GM18498 (cell line): Measurements from ENCODE around the gene ADORA1.

Experiments
- ATAC-seq: cut with Tn5 transposase; IDR thresholded peaks from one replicate; pipeline ENCODE4 v1.9.1; 2021; ENCODE audit warnings: mild to moderate bottlenecking, moderate library complexity; ENCODE audit not compliant: unreplicated experiment

Gene ADORA1

GRCh38 chr1:203182387-203182953 is 54.9 kb downstream of the ADORA1 start:
- no peak for ATAC-seq

DNA sequence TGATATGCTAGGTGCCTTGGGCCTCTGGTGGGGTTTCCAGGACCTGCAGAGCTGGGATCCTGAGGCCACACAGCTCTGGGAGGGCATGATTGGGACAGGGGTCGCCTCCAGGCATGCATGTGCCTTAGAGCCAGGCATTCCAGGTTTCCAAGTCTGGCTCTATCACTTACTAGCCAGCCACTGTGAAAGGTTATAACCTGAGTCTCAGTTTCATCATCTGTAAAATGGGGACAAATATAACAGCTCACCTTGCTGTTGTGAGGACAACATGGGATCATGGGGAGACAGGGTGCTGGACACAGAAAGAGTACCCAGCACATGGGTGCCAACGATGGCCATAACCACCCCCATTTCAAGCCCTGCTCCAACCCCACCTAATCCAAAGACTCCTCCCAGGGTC is 56.3 kb downstream of the ADORA1 start:
- no peak for ATAC-seq

DNA sequence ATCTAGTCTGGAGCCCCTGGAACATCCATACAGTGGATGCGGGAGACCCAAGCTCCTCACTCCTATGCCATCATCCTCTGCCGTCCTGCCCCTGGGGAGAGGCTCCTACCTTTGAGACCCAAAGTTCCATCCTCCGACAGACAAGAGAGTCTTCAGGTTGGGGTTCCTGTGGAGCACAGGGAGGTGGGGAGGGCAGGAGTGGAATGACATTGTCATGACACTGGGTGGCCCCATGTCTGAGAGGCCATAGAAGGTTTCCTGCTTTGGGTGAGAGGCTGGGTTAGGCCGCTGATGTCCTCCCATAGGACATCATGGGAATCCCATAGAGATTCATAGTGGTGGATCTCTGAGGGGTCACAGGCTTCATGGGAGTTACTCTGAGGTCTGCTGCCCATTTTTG is 56.9 kb downstream of the ADORA1 start:
- ATAC-seq: no peak

DNA sequence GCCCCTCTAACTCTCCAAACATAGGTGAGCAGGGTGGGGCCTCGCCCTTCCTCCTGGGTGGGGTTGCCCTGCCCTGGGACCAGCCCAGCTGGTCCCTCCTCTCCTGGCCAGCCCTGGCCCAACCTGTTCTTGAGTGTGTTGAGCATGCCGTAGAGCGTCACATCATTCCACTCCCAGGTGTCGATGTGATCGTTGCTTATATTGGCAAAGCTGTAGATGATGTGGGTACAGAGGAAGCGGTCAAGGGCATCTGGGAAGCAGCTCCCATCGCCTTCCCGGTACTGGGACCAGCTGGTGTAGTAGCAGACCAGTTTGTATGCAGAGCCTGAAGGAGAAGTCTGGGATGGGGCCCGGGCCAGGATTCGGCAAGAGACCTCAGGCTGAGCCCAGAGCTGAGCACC is 57.5 kb downstream of the ADORA1 start:
- ATAC-seq: no peak

DNA sequence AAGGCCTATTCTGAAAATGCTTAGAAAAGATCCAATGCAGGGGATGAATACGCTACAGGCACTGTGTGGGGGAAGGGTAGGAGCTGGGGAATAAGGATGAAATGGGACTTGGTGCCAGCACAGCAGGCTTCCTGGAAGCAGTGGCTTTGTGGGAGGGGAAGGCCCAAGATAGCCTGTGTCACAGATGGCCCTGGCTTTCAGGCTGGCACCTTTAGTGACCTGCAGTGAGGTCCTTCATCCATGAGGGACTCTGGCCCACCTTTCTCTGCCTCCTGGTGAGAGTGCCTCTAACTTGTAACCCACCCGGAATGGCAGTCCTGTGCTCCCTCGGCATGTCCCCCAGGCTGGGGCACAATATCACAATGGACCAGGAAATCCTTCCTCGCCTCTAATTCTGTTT is 58.1 kb downstream of the ADORA1 start:
- no peak for ATAC-seq

DNA sequence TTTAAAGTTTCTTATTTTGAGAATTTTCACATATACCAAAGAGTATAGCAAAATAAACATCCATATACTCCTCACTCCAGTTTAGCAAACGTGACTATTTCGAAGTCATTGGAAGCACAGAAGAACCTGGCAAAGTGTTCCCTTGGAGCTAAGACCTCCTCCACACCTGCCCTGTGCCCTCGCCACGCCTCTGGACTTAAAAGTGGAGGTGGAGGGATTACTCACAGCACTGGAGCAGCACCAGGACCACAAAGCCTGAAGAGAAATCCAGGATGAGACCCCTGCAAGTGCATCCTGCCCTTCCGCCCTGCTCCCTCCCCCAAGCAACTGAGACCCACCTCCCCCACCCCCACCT is 58.5 kb downstream of the ADORA1 start:
- no peak for ATAC-seq

- ATAC-seq: no peak
Observed at GRCh38 chr1:203186446-203187303, 59.1 kb downstream of the ADORA1 start, which contains the start of gene CHI3L1. CHI3L1 (minus strand) TSS chr1:203186704; CDS start chr1:203186623, 81 bp downstream.

DNA sequence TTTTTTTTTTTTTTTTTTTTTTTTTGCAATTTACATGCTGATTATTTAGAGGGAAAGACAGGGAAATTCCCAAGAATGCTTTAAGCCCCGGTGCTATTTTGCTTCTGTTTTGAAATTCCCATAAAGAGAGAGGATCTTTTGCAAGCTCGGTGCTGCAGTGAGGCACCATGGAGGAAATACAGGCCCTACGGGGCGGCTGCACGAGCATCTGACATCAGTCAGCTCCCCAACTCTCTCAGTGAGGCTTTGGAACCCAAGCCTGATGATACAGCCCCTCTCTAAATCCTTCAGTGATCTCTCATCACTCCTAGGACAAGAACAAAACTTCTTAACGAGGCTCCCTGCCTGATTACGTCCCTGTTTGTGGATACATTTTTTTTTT is 59.8 kb downstream of the ADORA1 start:
- ATAC-seq: no peak

DNA sequence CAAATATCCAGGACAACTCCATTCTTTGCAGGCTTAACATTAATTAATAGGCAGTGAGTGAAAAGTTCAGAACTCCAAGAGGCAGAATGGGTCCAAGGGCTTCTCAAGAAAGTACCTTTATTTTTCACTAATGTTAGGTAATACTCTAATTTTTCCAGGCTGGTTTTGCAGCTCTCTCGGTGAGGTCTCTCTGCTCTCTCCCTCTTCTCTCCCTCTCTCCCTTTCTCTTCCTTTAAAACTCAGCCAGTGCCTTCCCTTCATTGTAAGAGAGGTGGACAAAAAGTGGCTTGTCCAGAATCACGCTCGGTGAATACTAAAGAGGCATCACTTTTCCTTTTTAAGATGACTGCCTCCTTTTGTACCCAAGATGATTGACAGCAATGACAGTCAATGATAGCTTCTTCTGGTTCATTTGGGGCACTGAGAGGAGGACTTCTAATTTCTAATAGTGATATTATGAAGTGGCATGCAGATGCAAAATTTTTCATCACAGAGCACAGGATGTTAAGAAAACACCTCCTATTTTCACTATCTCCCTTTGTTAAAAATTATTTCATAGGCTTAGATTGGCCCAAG is 60.3 kb downstream of the ADORA1 start:
- ATAC-seq: no peak

GRCh38 chr1:203188686-203189232 is 61.2 kb downstream of the ADORA1 start:
- ATAC-seq: no peak

- no peak for ATAC-seq
Observed at GRCh38 chr1:203189951-203190352, 62.4 kb downstream of the ADORA1 start.

- no peak for ATAC-seq
Observed at GRCh38 chr1:203190949-203191348, 63.4 kb downstream of the ADORA1 start.

DNA sequence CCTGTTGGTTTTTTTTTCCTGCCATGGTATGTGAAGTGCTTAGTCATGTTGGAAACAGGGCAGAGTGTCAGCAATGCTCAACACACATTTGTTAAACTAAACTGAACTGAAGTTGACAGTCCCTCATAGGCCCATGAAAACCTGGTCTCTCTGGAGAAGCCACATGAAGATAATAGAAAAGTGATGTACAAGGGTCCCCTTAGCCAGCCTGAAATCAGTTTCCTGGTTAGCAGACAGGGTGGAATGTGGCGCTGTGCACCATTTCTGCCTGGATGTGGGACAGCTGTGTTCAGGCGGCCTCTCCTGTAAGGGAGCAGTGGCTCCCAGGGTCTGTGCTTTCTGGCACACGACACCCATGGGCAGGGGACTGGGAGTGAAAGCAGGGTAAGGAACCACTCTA is 68.8 kb downstream of the ADORA1 start:
- ATAC-seq: no peak

- ATAC-seq: no peak
Observed at GRCh38 chr1:203197625-203198024, 70.1 kb downstream of the ADORA1 start.

GRCh38 chr1:203199002-203199401 is 71.5 kb downstream of the ADORA1 start:
- no peak for ATAC-seq

- ATAC-seq: no peak
Observed at GRCh38 chr1:203199481-203199815, 71.9 kb downstream of the ADORA1 start.

- no peak for ATAC-seq
Observed at GRCh38 chr1:203199816-203200571, 72.5 kb downstream of the ADORA1 start.

GRCh38 chr1:203200916-203201315 is 73.4 kb downstream of the ADORA1 start:
- ATAC-seq: no peak

DNA sequence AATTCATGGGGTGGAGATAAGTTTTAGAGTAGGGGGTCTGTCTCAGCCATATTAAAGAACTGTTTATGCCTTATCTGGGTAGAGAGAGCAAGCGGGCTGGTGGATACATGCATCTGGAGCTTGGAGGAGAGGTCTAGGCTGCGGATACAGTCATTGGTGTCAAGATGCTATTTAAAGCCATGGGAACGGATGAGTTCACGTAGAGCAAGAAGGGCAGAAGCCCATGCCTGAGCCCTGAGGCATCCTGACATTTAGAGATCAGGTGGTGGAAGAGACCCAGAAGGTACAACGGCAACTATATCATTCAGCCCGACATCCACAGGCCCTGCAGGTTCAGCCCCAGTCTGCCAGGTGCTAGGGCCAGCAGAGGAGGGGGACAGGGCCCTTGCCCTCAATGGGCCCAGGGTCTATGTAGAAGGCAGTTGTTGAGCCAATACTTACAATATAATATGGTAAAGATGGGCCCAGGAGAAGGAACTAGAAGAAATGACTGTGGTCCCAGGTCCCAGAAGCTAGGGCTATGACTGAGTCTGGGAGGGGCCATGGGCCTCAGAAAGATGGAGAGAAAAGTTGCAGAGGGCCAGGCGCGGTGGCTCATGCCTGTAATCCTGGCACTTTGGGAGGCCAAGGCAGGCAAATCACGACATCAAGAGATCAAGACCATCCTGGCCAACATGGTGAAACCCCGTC is 74.1 kb downstream of the ADORA1 start:
- ATAC-seq: no peak

DNA sequence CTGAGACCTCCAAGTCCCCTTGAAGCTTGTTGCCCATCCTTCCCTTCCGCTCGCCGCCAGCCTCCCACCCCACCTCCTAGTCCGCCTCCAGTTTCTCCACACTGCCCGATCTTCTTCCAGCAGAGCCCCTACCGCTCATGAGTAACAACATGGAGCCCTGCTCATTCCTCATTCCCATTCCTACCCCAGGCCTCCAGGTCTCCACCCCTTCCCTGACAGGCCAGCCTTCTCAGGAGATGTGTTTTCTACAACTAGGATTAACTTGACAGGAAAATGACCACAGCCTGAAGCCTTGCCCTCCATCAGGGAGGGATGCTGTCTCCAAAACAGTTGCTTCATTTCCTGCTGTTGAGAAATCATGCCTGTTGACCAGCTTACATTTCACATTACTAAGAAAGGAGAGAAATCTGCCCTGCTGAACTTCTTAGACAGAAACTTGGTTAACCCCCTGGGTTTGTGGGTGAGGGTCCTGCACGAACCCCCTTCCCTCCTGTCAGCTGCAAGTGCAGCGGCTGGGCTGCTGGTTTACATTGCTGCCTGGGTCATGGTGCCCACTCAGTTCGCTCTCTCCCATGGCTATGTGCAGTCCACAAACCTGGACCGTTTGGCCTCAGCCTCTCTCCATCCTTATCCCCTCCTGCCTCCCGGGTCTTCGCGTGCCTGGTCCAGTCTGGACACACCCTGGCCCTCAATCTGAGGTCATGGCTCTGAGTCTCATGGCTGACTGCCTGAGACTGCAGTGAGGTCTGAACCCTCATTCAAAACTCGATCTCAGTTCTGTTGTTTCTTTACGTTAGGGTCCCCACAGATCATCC is 75.1 kb downstream of the ADORA1 start:
- ATAC-seq: no peak
